A549 (cell line): ENCODE results near the gene ATP6V1B1.

ENCODE experiments used
- CTCF ChIP-seq: fragments of >200 bp; sonication (Bioruptor Twin); formaldehyde crosslinking; IDR thresholded peaks from 3 replicates; pipeline ENCODE4 v1.5.1; 2016
- EHMT2 ChIP-seq: fragments of 200-600 bp; sonication (generic); IDR thresholded peaks from 2 replicates; pipeline ENCODE4 v1.6.1; 2016; ENCODE audit warnings: antibody characterized with exemption, low read depth, mild to moderate bottlenecking, moderate library complexity
- FOXS1 ChIP-seq: fragments of 250-450 bp; sonication (Bioruptor Pico); IDR thresholded peaks from 2 replicates; pipeline ENCODE4 v1.5.0; 2020; ENCODE audit warnings: mild to moderate bottlenecking, moderate library complexity
- HDAC2 ChIP-seq: fragments of 200-600 bp; sonication (generic); IDR thresholded peaks from 2 replicates; pipeline ENCODE4 v1.6.1; 2016
- HOXB5 ChIP-seq: fragments of 250-450 bp; sonication (Bioruptor Pico); IDR thresholded peaks from 2 replicates; pipeline ENCODE4 v1.5.0; 2020; ENCODE audit warnings: mild to moderate bottlenecking, moderate library complexity
- JUN ChIP-seq, 2 experiments: fragments of >200 bp; sonication (Bioruptor Twin); formaldehyde crosslinking; IDR thresholded peaks; 2 replicates in 1 of 2; 3 replicates in 1 of 2; pipeline ENCODE4 v1.6.1; 2016 to 2017
- KDM1A ChIP-seq: fragments of 200-600 bp; sonication (generic); IDR thresholded peaks from 2 replicates; pipeline ENCODE4 v1.6.1; 2016; ENCODE audit warnings: low read depth, mild to moderate bottlenecking
- MAFK ChIP-seq: fragments of 450-650 bp; IDR thresholded peaks from 2 replicates; pipeline ENCODE4 v1.6.1; 2014; ENCODE audit not compliant: partially characterized antibody
- POLR2A ChIP-seq: IDR thresholded peaks from 2 replicates; pipeline ENCODE4 v1.6.1; 2012; ENCODE audit warnings: mild to moderate bottlenecking, low read length
- RAD21 ChIP-seq, 2 experiments: fragments of >200 bp in 1 of 2; sonication (Bioruptor Twin) in 1 of 2; formaldehyde crosslinking in 1 of 2; IDR thresholded peaks in 1 of 2; conservative IDR thresholded peaks in 1 of 2; 2 replicates in 1 of 2; 3 replicates in 1 of 2; pipeline ENCODE4 v1.6.1; 2012 to 2018; ENCODE audit warnings: inconsistent platforms in 1 of 2
- RCOR1 ChIP-seq: fragments of 150-350 bp; IDR thresholded peaks from 2 replicates; pipeline ENCODE4 v1.6.1; 2014; ENCODE audit warnings: antibody characterized with exemption, low read length, low read depth
- RFX5 ChIP-seq: fragments of 450-650 bp; IDR thresholded peaks from 2 replicates; pipeline ENCODE4 v1.7.1; 2014; ENCODE audit warnings: antibody characterized with exemption, mild to moderate bottlenecking, moderate library complexity
- TP53 ChIP-seq: fragments of 250-450 bp; sonication (Bioruptor Pico); IDR thresholded peaks from 2 replicates; pipeline ENCODE4 v1.5.0; 2021; ENCODE audit warnings: mild to moderate bottlenecking, moderate library complexity

GRCh38 chr2:70920367-70920715 lies 15.4 kb upstream of the ATP6V1B1 start:
- TF ChIP-seq CTCF (no peak), MAFK (no peak), RAD21 (conservative IDR thresholded peaks at IDR 0.05 in 1 of 2, IDR thresholded peaks at IDR 0.05 in 1 of 2) (no peak), POLR2A (no peak), KDM1A (no peak), TP53 (no peak), HDAC2 (no peak), RCOR1 (no peak), JUN (IDR thresholded peaks at IDR 0.05) (no peak), HOXB5 (CRISPR knock-in tag) (no peak), RFX5 (no peak), EHMT2 (no peak), FOXS1 (no peak)
